ENCODE measurements around the gene S100A10.

DNA sequence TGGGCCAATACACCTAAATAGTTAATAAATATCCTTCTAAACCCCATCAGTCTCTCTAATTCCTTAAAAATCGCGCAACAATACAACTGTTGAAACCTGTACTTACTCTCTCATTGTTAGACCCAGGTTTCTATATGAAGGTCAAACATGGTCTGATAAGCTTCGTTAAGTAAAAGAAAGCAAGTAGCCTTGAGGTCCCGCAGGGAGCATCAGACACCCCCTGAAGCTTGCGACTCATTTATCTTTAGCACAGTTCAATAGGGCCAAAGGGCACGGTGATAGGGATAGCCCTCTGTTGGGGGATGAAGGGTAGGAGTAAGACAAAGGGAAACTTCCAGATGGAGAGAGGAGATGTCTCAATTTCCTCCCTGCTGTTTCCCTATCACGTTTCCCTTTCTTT lies 57.0 kb downstream of the S100A10 start:
- TF ChIP-seq, protein P1, sequence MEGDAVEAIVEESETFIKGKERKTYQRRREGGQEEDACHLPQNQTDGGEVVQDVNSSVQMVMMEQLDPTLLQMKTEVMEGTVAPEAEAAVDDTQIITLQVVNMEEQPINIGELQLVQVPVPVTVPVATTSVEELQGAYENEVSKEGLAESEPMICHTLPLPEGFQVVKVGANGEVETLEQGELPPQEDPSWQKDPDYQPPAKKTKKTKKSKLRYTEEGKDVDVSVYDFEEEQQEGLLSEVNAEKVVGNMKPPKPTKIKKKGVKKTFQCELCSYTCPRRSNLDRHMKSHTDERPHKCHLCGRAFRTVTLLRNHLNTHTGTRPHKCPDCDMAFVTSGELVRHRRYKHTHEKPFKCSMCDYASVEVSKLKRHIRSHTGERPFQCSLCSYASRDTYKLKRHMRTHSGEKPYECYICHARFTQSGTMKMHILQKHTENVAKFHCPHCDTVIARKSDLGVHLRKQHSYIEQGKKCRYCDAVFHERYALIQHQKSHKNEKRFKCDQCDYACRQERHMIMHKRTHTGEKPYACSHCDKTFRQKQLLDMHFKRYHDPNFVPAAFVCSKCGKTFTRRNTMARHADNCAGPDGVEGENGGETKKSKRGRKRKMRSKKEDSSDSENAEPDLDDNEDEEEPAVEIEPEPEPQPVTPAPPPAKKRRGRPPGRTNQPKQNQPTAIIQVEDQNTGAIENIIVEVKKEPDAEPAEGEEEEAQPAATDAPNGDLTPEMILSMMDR (IDR thresholded peaks at IDR 0.05): no peak
- TF ChIP-seq, protein P2, sequence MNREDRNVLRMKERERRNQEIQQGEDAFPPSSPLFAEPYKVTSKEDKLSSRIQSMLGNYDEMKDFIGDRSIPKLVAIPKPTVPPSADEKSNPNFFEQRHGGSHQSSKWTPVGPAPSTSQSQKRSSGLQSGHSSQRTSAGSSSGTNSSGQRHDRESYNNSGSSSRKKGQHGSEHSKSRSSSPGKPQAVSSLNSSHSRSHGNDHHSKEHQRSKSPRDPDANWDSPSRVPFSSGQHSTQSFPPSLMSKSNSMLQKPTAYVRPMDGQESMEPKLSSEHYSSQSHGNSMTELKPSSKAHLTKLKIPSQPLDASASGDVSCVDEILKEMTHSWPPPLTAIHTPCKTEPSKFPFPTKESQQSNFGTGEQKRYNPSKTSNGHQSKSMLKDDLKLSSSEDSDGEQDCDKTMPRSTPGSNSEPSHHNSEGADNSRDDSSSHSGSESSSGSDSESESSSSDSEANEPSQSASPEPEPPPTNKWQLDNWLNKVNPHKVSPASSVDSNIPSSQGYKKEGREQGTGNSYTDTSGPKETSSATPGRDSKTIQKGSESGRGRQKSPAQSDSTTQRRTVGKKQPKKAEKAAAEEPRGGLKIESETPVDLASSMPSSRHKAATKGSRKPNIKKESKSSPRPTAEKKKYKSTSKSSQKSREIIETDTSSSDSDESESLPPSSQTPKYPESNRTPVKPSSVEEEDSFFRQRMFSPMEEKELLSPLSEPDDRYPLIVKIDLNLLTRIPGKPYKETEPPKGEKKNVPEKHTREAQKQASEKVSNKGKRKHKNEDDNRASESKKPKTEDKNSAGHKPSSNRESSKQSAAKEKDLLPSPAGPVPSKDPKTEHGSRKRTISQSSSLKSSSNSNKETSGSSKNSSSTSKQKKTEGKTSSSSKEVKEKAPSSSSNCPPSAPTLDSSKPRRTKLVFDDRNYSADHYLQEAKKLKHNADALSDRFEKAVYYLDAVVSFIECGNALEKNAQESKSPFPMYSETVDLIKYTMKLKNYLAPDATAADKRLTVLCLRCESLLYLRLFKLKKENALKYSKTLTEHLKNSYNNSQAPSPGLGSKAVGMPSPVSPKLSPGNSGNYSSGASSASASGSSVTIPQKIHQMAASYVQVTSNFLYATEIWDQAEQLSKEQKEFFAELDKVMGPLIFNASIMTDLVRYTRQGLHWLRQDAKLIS (CRISPR knock-in tag; IDR thresholded peaks at IDR 0.05; ENCODE audit: borderline replicate concordance): no peak

All from WTC11 (cell line).